K562 (cell line): Measurements from ENCODE around the gene PRPF6. TPM values are rescaled to one million over a fixed set of nuclear protein-coding genes. Genes with fewer than 3 reads are reported as not detected.

Experiments
- ATAC-seq: fragments of 200-7000 bp; cut with Tn5 transposase; 3 replicates; pipeline ENCODE4 v1.9.1; 2020; ENCODE audit warnings: moderate library complexity
- BruUV-seq: library from RNA; stranded (reverse); fragments of 400-500 nt; replicated peaks from 2 replicates; lab custom pipeline; 2021; lab: Mats Ljungman, UMichigan
- CTCF ChIA-PET: fragments of 300-600 bp; formaldehyde crosslinking; extraction: SDS; loops from one replicate; lab custom pipeline; 2021; ENCODE audit warnings: low intra/inter-chr PET ratio; lab: Yijun Ruan, JAX
- POLR2A ChIA-PET: fragments of 300-600, 350-650 bp; sonication (Branson Sonifier 250); formaldehyde crosslinking; extraction: SDS; loops from one replicate; lab custom pipeline; 2021; ENCODE audit warnings: antibody characterized with exemption, inconsistent platforms; lab: Yijun Ruan, JAX
- DNase-seq, 4 experiments: peaks; one replicate each; pipeline versions ENCODE4 v3.0.0 to v3.0.0-alpha.2; 2011 to 2018; ENCODE audit warnings: low spot score in 3 of 4, mixed read lengths in 3 of 4; ENCODE audit errors: extremely low read depth in 1 of 4
- FAIRE-seq: peaks from 2 replicates; lab custom pipeline; 2011; peaks lifted over from hg19 to GRCh38; lab: Jason Lieb, UNC
- H2AFZ ChIP-seq: 2 replicates; pipeline ENCODE4 v1.6.0; 2011; ENCODE audit warnings: low read depth, low read length, control low read depth, inconsistent platforms
- H3K27ac ChIP-seq: fragments of 200-600 bp; 3 replicates; pipeline ENCODE4 v1.8.0; 2011; ENCODE audit warnings: low read depth, mild to moderate bottlenecking, control low read depth, inconsistent platforms, low read length, moderate library complexity, mixed read lengths; ENCODE audit errors: extremely low read depth
- H3K27me3 ChIP-seq, 2 experiments: fragments of 300-600 bp in 1 of 2; 2 replicates in 1 of 2; 3 replicates in 1 of 2; pipeline versions ENCODE4 v1.6.0 to v1.8.0; 2011; ENCODE audit warnings: inconsistent platforms in 2 of 2, low read length in 2 of 2, mild to moderate bottlenecking in 1 of 2, mixed read lengths in 1 of 2, moderate library complexity in 1 of 2; ENCODE audit not compliant: control insufficient read depth in 2 of 2, insufficient read depth in 2 of 2
- H3K36me3 ChIP-seq: fragments of 300-600 bp; 3 replicates; pipeline ENCODE4 v1.8.0; 2011; ENCODE audit warnings: mild to moderate bottlenecking, low read length, inconsistent platforms; ENCODE audit not compliant: control insufficient read depth, insufficient read depth
- H3K4me1 ChIP-seq, 2 experiments: fragments of 200-600 bp in 1 of 2; replicated peaks in 1 of 2; 2 replicates in 1 of 2; 3 replicates in 1 of 2; pipeline versions ENCODE4 v1.5.1 to v1.8.0; 2011; ENCODE audit warnings: inconsistent platforms in 2 of 2, low read length in 2 of 2, mild to moderate bottlenecking in 1 of 2, mixed read lengths in 1 of 2, moderate library complexity in 1 of 2; ENCODE audit not compliant: control insufficient read depth in 2 of 2, insufficient read depth in 2 of 2
- H3K4me2 ChIP-seq: 2 replicates; pipeline ENCODE4 v1.6.1; 2011; ENCODE audit warnings: low read length, control low read depth, inconsistent platforms, mixed read lengths; ENCODE audit not compliant: insufficient read depth
- H3K4me3 ChIP-seq: fragments of 200-600 bp; sonication (generic), shearing (Covaris generic); 2 replicates; pipeline ENCODE4 v1.5.1; 2016; ENCODE audit warnings: control low read depth, inconsistent platforms
- H3K79me2 ChIP-seq: fragments of 200-600 bp; 3 replicates; pipeline ENCODE4 v1.8.0; 2011; ENCODE audit warnings: low read length, inconsistent platforms; ENCODE audit not compliant: control insufficient read depth, insufficient read depth
- H3K9ac ChIP-seq, 2 experiments: 2 replicates each; pipeline versions ENCODE4 v1.6.0 to v1.6.1; 2011; ENCODE audit warnings: low read depth in 2 of 2, low read length in 2 of 2, control low read depth in 1 of 2, inconsistent platforms in 1 of 2, mild to moderate bottlenecking in 1 of 2, mixed read lengths in 1 of 2; ENCODE audit not compliant: insufficient read depth in 1 of 2
- H3K9me1 ChIP-seq: one replicate; pipeline ENCODE4 v1.6.0; 2011; ENCODE audit warnings: inconsistent platforms, mild to moderate bottlenecking, low read length, moderate library complexity; ENCODE audit not compliant: control insufficient read depth, insufficient read depth
- H3K9me3 ChIP-seq: replicated peaks from 2 replicates; pipeline ENCODE4 v1.5.1; 2011; ENCODE audit warnings: low read depth, low read length, inconsistent platforms; ENCODE audit not compliant: control insufficient read depth, insufficient read depth
- H4K20me1 ChIP-seq: replicated peaks from 2 replicates; pipeline ENCODE4 v1.6.1; 2011; ENCODE audit warnings: low read length, inconsistent platforms, mixed read lengths; ENCODE audit not compliant: control insufficient read depth, insufficient read depth
- ATF6 ChIP-seq: sonication (generic); formaldehyde crosslinking; IDR thresholded peaks from 2 replicates; pipeline ENCODE4 v1.4.0; 2020; ENCODE audit warnings: mild to moderate bottlenecking, missing genetic modification reagents
- CCNT2 ChIP-seq: IDR thresholded peaks from 2 replicates; pipeline ENCODE4 v1.6.1; 2011; ENCODE audit warnings: borderline replicate concordance, low read depth, mild to moderate bottlenecking, moderate library complexity, mixed read lengths, low read length; ENCODE audit not compliant: insufficient read length; ENCODE audit errors: extremely low read depth
- CHD1 ChIP-seq: fragments of 200-600 bp; sonication (generic); IDR thresholded peaks from one replicate; pipeline ENCODE4 v1.6.1; 2012; ENCODE audit warnings: mild to moderate bottlenecking, moderate library complexity, low read length, inconsistent platforms
- MAFK ChIP-seq: IDR thresholded peaks from 2 replicates; pipeline ENCODE4 v1.6.1; 2011; ENCODE audit warnings: low read length, improper control_type of control experiment
- NR2C2 ChIP-seq, 2 experiments: fragments of 200-800 bp in 1 of 2; sonication (Bioruptor generic) in 1 of 2; sonication (generic) in 1 of 2; formaldehyde crosslinking in 1 of 2; IDR thresholded peaks; 2 replicates each; pipeline versions ENCODE4 v1.6.1 to v1.8.0; 2016 to 2022; ENCODE audit warnings: mild to moderate bottlenecking in 1 of 2, missing compliant biosample characterization in 1 of 2, missing genetic modification characterization in 1 of 2, missing genetic modification reagents in 1 of 2
- PURB ChIP-seq: sonication (generic); formaldehyde crosslinking; IDR thresholded peaks from 2 replicates; pipeline ENCODE4 v1.9.0; 2021; ENCODE audit warnings: low read depth, mild to moderate bottlenecking, missing genetic modification reagents
- SIX5 ChIP-seq, 2 experiments: IDR thresholded peaks; 2 replicates each; pipeline ENCODE4 v1.6.1; 2011; ENCODE audit warnings: low read length in 2 of 2, borderline replicate concordance in 1 of 2, low read depth in 1 of 2, mild to moderate bottlenecking in 1 of 2, moderate library complexity in 1 of 2; ENCODE audit not compliant: insufficient read depth in 1 of 2
- SMAD1 ChIP-seq: fragments of 150-350 bp; IDR thresholded peaks from 2 replicates; pipeline ENCODE4 v1.6.1; 2014; ENCODE audit warnings: low read length, low read depth; ENCODE audit not compliant: partially characterized antibody
- SNRNP70 ChIP-seq: fragments of 200-400 bp; formaldehyde crosslinking; optimal IDR thresholded peaks from 2 replicates; pipeline ENCODE3; 2017; ENCODE audit warnings: low read depth, low read length
- TOE1 ChIP-seq, 2 experiments: fragments of 450-650 bp in 1 of 2; sonication (generic) in 1 of 2; formaldehyde crosslinking in 1 of 2; IDR thresholded peaks; 2 replicates each; pipeline versions ENCODE4 v1.7.1 to v1.8.0; 2016 to 2022; ENCODE audit warnings: borderline replicate concordance in 2 of 2, mild to moderate bottlenecking in 2 of 2, antibody characterized with exemption in 1 of 2, inconsistent platforms in 1 of 2, low read depth in 1 of 2, missing genetic modification reagents in 1 of 2, moderate library complexity in 1 of 2
- ZBTB8A ChIP-seq: fragments of 450-650 bp; IDR thresholded peaks from 2 replicates; pipeline ENCODE4 v1.6.1; 2018; ENCODE audit warnings: mild to moderate bottlenecking, moderate library complexity; ENCODE audit not compliant: partially characterized antibody
- ZNF347 ChIP-seq: fragments of 450-650 bp; formaldehyde crosslinking; IDR thresholded peaks from 2 replicates; pipeline ENCODE4 v1.4.0; 2020; ENCODE audit warnings: low read depth, mild to moderate bottlenecking, moderate library complexity
- ZNF436 ChIP-seq: fragments of 250-450, 450-650 bp; sonication (Bioruptor Pico); formaldehyde crosslinking; IDR thresholded peaks from 2 replicates; pipeline ENCODE4 v1.7.0; 2020; ENCODE audit warnings: mild to moderate bottlenecking
- WGBS: fragments of 100-300 bp; shearing (Covaris generic); methylation state at CpG from one replicate; pipeline ENCODE4 v1.1.6; 2016; ENCODE audit warnings: low coverage, mixed read lengths; ENCODE audit not compliant: insufficient coverage; ENCODE audit errors: missing lambda C conversion rate; 5-methylcytosine and 5-hydroxymethylcytosine counted together
- in situ Hi-C: fragments of 300-500 bp; cut with MboI; formaldehyde crosslinking; loops from 4 replicates; pipeline ENCODE4 v1.15.0; 2018; ENCODE audit warnings: inconsistent platforms, mixed read lengths
- intact Hi-C: fragments of 100-400 bp; cut with micrococcal nuclease; formaldehyde crosslinking; loops from 2 replicates; pipeline ENCODE4 v1.14.2; 2022
- polyA plus RNA-seq, 8 experiments: library from polyadenylated mRNA; depleted of rRNA in 4 of 8; stranded (reverse) in 5 of 8; unstranded in 3 of 8; fragments of >200 nt; fragmentation: Nextera tagmentation in 2 of 8; fragmentation: Illumina TruSeq in 1 of 8; extraction: Ambion mirVana in 2 of 8; extraction: Trizol in 1 of 8; gene quantifications; 2 replicates each; pipeline versions ENCODE4 v1.2.1 to v1.2.3, GENCODE V29; 2011 to 2014; ENCODE audit warnings: inconsistent platforms in 1 of 8, missing spikeins in 1 of 8
- total RNA-seq, 7 experiments: library from RNA; depleted of rRNA in 6 of 7; stranded (reverse); fragments of >200 nt in 6 of 7; fragmentation: Illumina TruSeq in 2 of 7; extraction: Trizol in 2 of 7; gene quantifications; 2 replicates each; pipeline versions ENCODE4 v1.2.1 to v1.2.3, GENCODE V29; 2011 to 2021; ENCODE audit warnings: low replicate concordance in 1 of 7
- TF ChIP-seq, protein P1 (sequence below), 2 experiments: IDR thresholded peaks in 1 of 2; conservative IDR thresholded peaks in 1 of 2; 2 replicates each; pipeline ENCODE4 v1.6.1; 2016; ENCODE audit warnings: low read depth in 2 of 2, mild to moderate bottlenecking in 1 of 2, missing compliant biosample characterization in 1 of 2, missing genetic modification characterization in 1 of 2, moderate library complexity in 1 of 2

Gene PRPF6
- total and polyA plus RNA-seq, 9 of the 15 experiments (the other 6 are each of a cell fraction or from before 2014, with no cell fraction given) = 4.2 to 83.2 (median 59.9) TPM

DNA sequence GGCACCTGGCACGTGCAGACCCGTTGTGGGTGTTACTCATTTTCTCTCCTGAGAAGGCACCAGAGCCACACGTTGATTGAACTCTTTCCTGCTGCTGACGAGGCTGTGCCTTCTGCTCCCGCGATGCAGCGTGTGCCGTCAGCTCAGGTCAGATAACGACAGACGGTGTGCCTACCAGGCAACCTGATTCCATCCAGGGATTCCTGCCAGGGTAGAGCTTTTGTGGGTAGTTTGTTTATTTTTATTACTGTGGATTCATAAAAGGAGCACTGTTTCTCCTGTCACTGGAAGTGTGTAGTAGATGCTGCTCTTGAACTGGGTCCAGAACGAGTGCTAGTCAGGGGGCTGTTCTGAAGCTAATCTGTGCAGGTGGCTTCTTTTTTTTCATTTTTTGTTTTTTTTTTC is 20.7 kb downstream of the PRPF6 start:
- no peaks in the 10 kb centered on the region for H3K4me1 ChIP-seq
- H3K27ac ChIP-seq = no peak overlapping the region
- no peak for DNase-seq
- H3K4me2 ChIP-seq = no peak overlapping the region
- H3K9me1 ChIP-seq = no peaks in the 10 kb centered on the region
- H4K20me1 ChIP-seq = no peaks in the 10 kb centered on the region
- ATAC-seq = no peak
- ChIA-PET CTCF (no interaction called here), POLR2A (interaction anchor here (0.6 to 1.4 kb wide), 4 partner anchors 9 to 632 kb away, joined by 3 read pairs; no protein-coding TSS in a partner anchor)
- no peaks in the 10 kb centered on the region for H3K79me2 ChIP-seq
- no TSS peak for BruUV-seq
- H3K27me3 ChIP-seq = no peaks in the 10 kb centered on the region
- no peak overlapping the region; a peak in 1 of 4 replicates for H3K9ac ChIP-seq
- in situ Hi-C loops (no loop called here), intact Hi-C loops (no loop called here)
- 92% methylated on average over 11 of the region's 11 CpGs for WGBS
- no peak overlapping the region for H3K4me3 ChIP-seq
- H2AFZ ChIP-seq = no peak overlapping the region
- H3K9me3 ChIP-seq = no peaks in the 10 kb centered on the region
- peaks cover 71% of the 10 kb centered on the region for H3K36me3 ChIP-seq
- no peak for FAIRE-seq
- TF ChIP-seq NR2C2 (CRISPR knock-in tag; IDR thresholded peaks at IDR 0.05) = no peak
- no peak for TF ChIP-seq NR2C2 (tag; IDR thresholded peaks at IDR 0.05)
- TF ChIP-seq ZNF436 (CRISPR knock-in tag) = no peak
- TF ChIP-seq TOE1 (IDR thresholded peaks at IDR 0.05; ENCODE audit: borderline replicate concordance) = no peak
- TF ChIP-seq TOE1 (CRISPR knock-in tag; IDR thresholded peaks at IDR 0.05; ENCODE audit: borderline replicate concordance, low read depth) = no peak
- TF ChIP-seq ATF6 = no peak
- no peak for TF ChIP-seq CHD1
- TF ChIP-seq PURB (CRISPR knock-in tag) = no peak
- TF ChIP-seq ZNF347 (CRISPR knock-in tag) = no peak
- TF ChIP-seq MAFK = no peak
- TF ChIP-seq, protein P1, sequence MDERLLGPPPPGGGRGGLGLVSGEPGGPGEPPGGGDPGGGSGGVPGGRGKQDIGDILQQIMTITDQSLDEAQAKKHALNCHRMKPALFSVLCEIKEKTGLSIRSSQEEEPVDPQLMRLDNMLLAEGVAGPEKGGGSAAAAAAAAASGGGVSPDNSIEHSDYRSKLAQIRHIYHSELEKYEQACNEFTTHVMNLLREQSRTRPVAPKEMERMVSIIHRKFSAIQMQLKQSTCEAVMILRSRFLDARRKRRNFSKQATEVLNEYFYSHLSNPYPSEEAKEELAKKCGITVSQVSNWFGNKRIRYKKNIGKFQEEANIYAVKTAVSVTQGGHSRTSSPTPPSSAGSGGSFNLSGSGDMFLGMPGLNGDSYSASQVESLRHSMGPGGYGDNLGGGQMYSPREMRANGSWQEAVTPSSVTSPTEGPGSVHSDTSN (CRISPR knock-in tag; IDR thresholded peaks at IDR 0.05; ENCODE audit: low read depth) = no peak
- TF ChIP-seq, protein P1 (tag; conservative IDR thresholded peaks at IDR 0.05; ENCODE audit: low read depth) = no peak
- TF ChIP-seq CCNT2 = no peak
- TF ChIP-seq SIX5 (IDR thresholded peaks at IDR 0.05; ENCODE audit: borderline replicate concordance in 1 of 2, insufficient read depth in 1 of 2, low read depth in 1 of 2, low read length in 2 of 2) = no peak
- no peak for TF ChIP-seq SNRNP70
- no peak for TF ChIP-seq SMAD1
- no peak for TF ChIP-seq ZBTB8A
